BJ (cell line): ENCODE results near the gene GPR141. TPM values are rescaled to one million over a fixed set of nuclear protein-coding genes. Genes with fewer than 3 reads are reported as not detected.

ENCODE experiments used
- CTCF ChIA-PET: fragments of 350-600 bp; formaldehyde crosslinking; extraction: SDS; loops from one replicate; lab custom pipeline; 2021; ENCODE audit warnings: antibody characterized with exemption, inconsistent platforms; lab: Yijun Ruan, JAX
- POLR2A ChIA-PET: fragments of 300-600 bp; sonication (Branson Sonifier 250); formaldehyde crosslinking; extraction: SDS; loops from one replicate; lab custom pipeline; 2021; ENCODE audit warnings: antibody characterized with exemption; lab: Charles Lee
- DNase-seq: peaks from one replicate; pipeline ENCODE4 v3.0.0-alpha.2; 2011; ENCODE audit warnings: low read depth
- H3K27me3 ChIP-seq: 2 replicates; pipeline ENCODE4 v1.6.0; 2011; ENCODE audit warnings: low read length; ENCODE audit not compliant: control insufficient read depth, insufficient read depth
- H3K36me3 ChIP-seq: 2 replicates; pipeline ENCODE4 v1.5.1; 2011; ENCODE audit warnings: low read length; ENCODE audit not compliant: control insufficient read depth, insufficient read depth
- H3K4me3 ChIP-seq: 2 replicates; pipeline ENCODE4 v1.5.1; 2011; ENCODE audit warnings: low read depth, mild to moderate bottlenecking, control low read depth, low read length
- polyA plus RNA-seq: library from polyadenylated mRNA; depleted of rRNA; stranded (reverse); fragments of >200 nt; gene quantifications from 2 replicates; pipeline ENCODE4 v1.2.3, GENCODE V29; 2011
- TF ChIP-seq, protein P1 (sequence below): IDR thresholded peaks from 2 replicates; pipeline ENCODE4 v1.5.1; 2011; ENCODE audit warnings: low read depth, mild to moderate bottlenecking, control low read depth, inconsistent platforms, low read length, moderate library complexity; ENCODE audit not compliant: insufficient read depth

The GPR141 gene
- polyA plus RNA-seq, 1 experiment = not detected

GRCh38 chr7:37656913-37657530, 26.5 kb upstream of the GPR141 start:
- TF ChIP-seq, protein P1, sequence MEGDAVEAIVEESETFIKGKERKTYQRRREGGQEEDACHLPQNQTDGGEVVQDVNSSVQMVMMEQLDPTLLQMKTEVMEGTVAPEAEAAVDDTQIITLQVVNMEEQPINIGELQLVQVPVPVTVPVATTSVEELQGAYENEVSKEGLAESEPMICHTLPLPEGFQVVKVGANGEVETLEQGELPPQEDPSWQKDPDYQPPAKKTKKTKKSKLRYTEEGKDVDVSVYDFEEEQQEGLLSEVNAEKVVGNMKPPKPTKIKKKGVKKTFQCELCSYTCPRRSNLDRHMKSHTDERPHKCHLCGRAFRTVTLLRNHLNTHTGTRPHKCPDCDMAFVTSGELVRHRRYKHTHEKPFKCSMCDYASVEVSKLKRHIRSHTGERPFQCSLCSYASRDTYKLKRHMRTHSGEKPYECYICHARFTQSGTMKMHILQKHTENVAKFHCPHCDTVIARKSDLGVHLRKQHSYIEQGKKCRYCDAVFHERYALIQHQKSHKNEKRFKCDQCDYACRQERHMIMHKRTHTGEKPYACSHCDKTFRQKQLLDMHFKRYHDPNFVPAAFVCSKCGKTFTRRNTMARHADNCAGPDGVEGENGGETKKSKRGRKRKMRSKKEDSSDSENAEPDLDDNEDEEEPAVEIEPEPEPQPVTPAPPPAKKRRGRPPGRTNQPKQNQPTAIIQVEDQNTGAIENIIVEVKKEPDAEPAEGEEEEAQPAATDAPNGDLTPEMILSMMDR = no peak
- CTCF ChIA-PET = no interaction called here
- POLR2A ChIA-PET = no interaction called here
- DNase-seq = no peak
- Histone ChIP-seq H3K4me3 (no peak overlapping the region), H3K27me3 (no peaks in the 10 kb centered on the region), H3K36me3 (no peaks in the 10 kb centered on the region)

GRCh38 chr7:37657816-37658215, 25.8 kb upstream of the GPR141 start:
- no peak for DNase-seq
- no peaks in the 10 kb centered on the region for H3K36me3 ChIP-seq
- ChIA-PET POLR2A (no interaction called here), CTCF (no interaction called here)
- no peaks in the 10 kb centered on the region for H3K27me3 ChIP-seq
- TF ChIP-seq, protein P1 = no peak
- H3K4me3 ChIP-seq = no peak overlapping the region

DNA sequence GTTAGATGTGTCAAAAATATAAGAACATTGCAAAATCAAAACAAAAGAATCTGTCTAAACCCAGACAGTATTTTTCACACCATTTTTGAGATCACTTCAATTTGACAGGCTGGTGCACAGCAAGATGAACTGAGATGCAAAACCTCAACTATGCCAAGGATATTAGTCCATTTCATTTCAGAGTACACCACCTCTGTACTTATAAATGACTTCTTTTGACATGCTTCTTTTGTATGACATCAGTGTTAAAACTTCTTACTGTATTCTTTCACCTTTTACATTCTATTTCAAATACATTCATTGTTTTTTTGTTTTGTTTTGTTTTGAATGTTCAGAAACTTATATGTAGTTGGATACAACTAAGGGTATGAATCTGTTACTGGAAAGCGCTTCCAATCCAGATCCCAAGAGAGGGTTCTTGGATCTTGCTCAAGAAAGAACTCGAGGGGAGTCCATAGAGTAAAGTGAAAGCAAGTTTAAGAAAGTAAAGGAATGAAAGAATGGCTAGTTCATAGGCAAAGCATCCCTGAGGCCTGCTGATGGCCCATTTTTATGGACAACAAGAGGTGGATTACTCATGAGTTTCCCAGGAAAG, 23.5 kb upstream of the GPR141 start:
- ChIA-PET POLR2A (no interaction called here), CTCF (no interaction called here)
- H3K27me3 ChIP-seq = no peaks in the 10 kb centered on the region
- no peak for DNase-seq
- TF ChIP-seq, protein P1 = no peak
- H3K4me3 ChIP-seq = no peak overlapping the region
- H3K36me3 ChIP-seq = no peaks in the 10 kb centered on the region

GRCh38 chr7:37660614-37661013, 23.0 kb upstream of the GPR141 start:
- DNase-seq = no peak
- POLR2A ChIA-PET = no interaction called here
- no peaks in the 10 kb centered on the region for H3K36me3 ChIP-seq
- TF ChIP-seq, protein P1 = no peak
- CTCF ChIA-PET = no interaction called here
- H3K27me3 ChIP-seq = no peaks in the 10 kb centered on the region
- no peak overlapping the region for H3K4me3 ChIP-seq

- ChIA-PET CTCF (no interaction called here), POLR2A (no interaction called here)
- TF ChIP-seq, protein P1 = no peak
- no peaks in the 10 kb centered on the region for H3K27me3 ChIP-seq
- H3K36me3 ChIP-seq = no peaks in the 10 kb centered on the region
- no peak overlapping the region for H3K4me3 ChIP-seq
- no peak for DNase-seq
Measured at GRCh38 chr7:37663693-37664092, 19.9 kb upstream of the GPR141 start.
